CD1c-positive myeloid dendritic cell (primary cell): ENCODE results near the gene RCSD1.
"Not testable (repeated sequence)": the region's sequence is repeated elsewhere in the genome, so short reads cannot be mapped to it uniquely, and the experiment has no call there.

Experiments used
- DNase-seq: peaks from one replicate; pipeline ENCODE4 v3.0.0-alpha.2; 2016; ENCODE audit errors: extremely low spot score

The RCSD1 gene, protein sequence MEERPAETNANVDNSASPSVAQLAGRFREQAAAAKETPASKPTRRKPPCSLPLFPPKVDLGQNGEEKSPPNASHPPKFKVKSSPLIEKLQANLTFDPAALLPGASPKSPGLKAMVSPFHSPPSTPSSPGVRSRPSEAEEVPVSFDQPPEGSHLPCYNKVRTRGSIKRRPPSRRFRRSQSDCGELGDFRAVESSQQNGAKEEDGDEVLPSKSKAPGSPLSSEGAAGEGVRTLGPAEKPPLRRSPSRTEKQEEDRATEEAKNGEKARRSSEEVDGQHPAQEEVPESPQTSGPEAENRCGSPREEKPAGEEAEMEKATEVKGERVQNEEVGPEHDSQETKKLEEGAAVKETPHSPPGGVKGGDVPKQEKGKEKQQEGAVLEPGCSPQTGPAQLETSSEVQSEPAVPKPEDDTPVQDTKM

DNA sequence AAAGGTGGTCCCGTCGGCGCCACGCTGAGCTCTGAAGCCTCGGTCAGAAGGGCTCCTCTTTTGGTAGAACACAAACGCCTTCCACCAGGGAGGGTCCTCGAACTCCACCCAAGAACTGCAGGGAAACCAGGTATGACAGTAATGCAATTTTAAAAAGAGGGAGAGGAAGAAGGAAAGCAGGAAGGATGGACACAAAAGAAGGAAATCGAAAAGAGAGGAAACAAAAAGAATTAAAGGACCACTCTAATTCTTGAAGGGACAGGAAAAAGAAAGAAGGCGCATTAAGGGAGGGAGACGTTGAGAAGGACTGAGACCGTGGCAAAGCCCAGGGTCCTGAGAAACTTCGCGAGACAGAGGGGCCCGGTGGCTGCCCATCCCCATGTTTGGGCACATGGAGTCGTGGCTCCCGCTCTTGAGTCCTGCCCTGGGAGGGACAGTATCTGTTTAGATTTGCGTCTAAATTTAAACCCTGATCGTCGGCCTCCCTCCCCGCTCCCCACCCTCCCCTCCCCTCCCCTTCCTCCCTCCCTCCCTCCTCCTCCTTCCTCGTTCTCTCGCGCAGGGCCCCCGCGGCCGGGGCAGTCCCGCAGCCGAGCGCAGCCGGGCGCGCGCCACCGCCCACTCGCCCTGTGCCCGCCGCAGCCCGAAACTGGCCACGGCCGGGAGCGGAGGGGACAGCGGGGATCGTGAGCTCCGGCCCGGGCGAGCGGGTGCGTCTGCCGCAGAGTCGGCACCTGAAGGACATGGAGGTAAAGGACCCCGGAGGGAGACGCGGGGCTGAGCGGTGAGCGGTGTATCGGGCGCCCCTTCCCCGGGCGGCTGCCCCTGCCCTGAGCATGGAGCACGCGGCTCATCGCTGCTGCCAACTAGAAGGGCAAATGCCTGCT lies at the start of gene RCSD1:
RCSD1 (plus strand) TSS at position 552 of the 887 bp plus-strand sequence; CDS start at position 744, 192 bp downstream.
- peak; percentile 65 for DNase-seq

DNA sequence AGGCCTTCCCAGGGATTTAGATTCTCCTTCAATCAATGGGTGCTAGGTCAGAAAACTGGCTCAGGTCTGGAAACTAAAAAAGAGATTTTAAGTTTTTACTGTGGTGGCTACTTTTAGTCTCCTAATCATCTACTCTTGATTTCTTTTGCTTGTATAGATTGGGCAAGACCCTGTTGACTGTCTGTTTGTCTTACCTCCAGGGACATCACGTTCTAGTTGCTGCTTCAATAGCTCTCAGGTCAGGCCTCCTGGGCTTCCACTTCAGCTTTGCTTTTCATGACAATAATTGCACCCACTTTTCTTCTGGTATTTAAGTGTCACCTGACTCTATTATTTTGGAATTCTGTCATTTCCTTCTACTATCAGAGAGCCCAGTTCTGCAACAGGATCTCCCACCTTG lies 48.0 kb upstream of the RCSD1 start:
- no peak for DNase-seq

DNA sequence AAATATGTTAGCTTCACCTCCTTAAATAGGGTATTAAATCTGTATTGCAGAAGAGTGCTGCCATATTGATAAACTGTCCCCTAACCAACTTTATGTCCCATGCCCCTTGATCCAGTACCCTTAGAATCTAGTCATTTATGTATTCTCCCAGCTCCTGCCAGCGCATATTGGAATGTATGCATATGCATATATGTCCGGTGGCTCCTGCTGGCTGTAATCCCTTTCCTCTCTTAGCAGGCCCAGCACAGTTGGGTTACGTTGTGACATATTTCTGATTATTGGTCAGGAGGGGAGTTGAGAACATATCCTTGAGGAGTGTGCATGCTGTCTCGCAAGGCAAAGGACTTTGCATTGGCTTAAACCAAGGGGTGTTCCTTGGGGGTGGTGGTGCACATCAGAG lies 47.3 kb upstream of the RCSD1 start:
- DNase-seq: no peak

DNA sequence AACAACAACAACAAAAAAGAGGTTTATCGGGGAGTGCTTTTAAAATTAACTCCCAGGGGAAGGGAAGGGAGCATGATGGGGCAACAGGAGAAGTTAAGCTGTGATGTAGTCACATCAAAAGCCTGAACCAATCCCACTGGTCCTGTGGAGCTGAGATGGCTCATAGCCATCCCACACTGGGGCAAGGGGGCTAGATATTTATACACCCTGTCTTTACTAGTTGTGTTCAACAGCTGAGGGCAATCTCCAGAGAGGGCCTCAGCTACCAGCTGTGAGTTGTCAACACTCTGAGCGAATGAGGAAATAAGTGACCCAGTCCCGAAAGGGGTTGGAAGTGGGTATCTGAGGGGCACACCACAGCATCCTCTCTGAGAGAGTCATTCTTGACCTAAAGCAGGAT lies 45.5 kb upstream of the RCSD1 start:
- no peak for DNase-seq

DNA sequence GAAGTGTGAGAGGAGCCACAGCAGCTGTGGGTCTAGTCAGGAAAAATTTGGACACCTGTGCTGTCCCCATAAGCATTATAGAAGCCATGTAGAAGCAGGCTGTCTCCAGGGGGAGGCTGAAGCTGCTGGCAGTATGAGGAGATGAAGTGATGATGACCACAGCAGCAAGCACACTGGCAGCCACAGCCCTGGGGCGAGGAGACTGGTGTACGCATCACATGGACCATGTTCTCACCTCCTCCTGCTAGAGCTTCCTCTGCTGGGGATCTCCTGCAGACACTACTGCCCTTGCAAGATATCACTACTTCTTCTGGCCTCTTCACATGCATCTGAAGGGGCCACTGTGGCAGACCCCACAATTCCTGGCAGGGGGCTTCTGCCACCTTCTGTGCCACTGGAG lies 42.7 kb upstream of the RCSD1 start:
- DNase-seq: no peak

DNA sequence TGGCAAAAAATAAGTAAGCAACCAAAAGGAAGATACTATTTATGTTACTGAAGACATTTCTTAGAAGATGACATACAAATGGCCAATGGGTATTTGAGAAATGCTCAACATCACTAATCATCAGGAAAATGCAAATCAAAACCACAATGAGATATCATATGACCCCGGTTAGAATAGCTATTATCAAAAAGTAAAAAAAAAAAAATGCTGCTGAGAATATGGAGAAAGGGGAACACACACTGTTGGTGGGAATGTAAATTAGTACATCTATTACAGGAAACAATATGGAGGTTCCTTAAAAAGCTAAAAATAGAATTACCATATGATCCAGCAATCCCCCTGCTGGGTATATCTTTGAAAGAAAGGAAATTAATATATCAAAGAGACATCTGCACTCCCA lies 42.2 kb upstream of the RCSD1 start:
- DNase-seq: peak; percentile 46

DNA sequence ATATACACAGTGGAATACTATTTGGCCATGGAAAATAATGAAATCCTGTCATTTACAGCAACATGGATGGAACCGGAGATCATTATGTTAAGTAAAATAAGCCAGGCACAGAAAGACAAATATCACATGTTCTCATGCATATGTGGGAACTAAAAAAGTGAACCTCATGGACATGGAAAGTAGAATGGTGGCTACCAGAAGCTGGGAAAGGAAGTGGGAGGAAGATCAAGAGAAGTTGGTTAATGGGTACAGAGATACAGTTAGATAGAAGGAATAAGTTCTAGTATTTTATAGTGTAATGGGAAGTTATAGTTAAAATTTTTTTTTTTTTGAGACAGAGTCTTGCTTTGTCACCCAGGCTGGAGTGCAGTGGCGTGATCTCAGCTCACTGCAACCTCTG lies 41.7 kb upstream of the RCSD1 start:
- DNase-seq: peak; percentile 51

DNA sequence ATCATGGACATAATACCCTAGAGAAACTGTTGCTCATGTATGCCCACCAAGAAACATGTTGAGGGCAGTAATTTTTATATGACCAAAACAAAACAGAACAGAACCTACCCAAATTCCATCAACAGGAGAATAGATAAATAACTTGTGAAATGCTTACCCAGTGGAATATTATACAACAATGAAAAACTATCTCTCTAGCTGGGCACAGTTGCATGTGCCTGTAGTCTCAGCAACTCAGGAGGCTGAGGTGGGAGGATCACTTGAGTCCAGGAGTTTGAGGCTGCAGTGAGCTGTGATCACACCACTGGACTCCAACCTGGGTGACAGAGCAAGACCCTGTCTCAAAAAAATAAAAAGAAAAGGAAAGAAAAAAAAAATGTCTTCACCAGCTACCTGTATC lies 37.6 kb upstream of the RCSD1 start:
- no peak for DNase-seq

DNA sequence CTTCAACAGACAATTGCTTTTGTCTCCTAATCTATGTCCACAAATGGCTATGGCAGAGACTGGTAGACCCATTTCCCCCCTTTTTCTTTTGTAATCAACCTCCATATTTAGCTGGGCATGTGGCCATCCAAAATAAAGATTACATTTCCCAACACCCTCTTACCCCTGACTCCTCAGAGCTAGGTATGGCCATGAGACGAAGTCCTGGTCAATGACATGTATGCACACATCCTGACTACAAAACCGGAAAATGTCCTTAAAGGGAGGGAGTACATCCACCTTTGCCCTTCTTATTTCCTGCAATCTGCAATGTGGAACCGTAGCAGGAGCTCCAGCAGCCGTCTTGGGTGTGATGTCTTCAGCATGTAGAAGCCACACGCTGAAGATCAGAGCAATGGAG lies 36.2 kb upstream of the RCSD1 start:
- DNase-seq: no peak

DNA sequence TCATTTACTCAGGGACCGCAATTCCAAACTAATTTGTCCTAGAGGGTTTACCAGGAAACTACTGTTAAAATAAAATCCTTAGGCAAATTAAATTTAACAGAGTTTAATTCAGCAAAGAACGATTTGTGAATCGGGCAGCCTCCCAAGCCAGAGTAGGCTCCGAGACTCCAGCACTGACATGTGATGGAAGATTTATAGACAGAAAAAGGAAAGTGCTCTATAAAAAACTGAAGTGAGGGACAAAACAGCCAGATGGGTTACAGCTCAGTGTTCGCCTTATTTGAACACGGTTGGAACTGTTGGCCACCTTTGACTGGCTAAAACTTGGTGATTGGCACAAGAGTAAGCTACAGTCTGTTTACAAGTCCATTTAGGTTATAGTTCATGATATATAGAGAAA lies 35.2 kb upstream of the RCSD1 start:
- no peak for DNase-seq

DNA sequence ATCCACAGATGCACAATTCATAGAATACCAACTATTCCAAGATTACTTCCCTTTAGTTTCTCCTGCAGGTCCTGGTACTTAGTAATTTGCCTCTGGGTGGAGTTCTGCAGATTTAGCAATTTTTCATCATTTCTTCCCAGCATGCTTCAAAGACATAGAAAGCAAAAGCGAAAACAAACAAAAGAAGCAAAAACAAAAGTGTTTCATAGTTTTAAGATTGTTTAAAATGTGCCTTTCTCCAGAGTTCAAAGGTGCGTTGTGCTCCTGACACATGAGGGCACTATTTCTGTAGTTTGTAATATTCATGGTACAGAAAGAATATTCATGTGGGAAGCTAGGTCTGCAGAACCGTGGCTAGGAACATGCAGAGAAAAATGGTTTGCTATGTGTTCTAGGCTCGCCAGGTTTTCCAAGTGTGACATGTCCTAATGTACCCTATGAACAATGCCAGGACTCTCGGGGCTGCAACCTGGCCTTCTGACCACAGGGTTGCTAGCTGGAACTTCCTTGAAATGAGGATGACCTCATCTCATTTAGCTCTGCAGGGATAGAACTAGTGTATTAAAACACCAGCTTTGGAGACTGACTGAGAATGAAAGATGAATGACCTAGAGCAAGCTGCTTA lies 30.0 kb upstream of the RCSD1 start:
- peak; percentile 72 for DNase-seq

DNA sequence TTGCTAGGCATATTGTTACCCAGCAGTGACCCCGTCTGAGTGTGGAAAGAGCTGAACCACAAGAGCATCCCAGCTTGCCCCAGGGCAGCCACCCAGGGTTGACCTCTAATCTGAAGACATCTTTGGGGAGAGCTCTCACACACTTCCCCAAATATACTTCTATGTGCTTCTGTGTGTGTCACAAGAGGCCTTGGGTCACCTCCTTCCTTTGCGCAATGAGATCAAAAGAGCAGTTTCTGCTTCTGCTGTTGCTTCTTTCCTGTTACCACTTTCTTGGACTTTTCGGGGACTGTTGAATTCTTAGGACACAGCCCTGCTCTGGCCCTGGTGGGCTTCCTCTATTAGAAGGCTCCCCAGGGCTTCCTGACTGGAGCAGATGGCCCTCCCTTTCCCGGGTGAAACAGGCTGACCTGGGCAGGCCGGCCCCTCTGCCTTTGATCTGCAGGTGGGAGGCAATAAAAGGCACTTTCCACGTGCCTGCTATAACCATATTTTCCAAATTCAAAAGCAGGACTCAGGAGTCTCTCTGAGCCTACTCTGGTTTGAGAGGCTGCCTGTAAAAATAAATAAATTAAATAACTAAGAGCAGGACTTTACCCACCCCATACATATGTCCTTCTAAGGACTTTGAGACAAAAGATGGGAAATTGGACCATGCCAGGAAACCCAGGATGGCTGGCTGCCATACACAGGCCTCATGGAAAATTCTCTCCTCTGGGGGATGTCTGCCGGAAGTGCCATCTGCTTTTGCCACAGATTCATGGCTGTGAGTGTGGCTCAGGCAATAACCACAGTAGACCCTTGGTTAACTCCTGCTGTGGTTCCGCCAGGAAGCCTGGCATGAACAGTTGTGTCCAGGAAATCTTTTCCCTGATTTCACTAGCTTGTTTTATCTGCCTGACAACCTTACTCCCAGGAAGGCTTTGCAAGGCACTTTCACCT lies 28.3 kb upstream of the RCSD1 start:
- DNase-seq: peak; percentile 92

DNA sequence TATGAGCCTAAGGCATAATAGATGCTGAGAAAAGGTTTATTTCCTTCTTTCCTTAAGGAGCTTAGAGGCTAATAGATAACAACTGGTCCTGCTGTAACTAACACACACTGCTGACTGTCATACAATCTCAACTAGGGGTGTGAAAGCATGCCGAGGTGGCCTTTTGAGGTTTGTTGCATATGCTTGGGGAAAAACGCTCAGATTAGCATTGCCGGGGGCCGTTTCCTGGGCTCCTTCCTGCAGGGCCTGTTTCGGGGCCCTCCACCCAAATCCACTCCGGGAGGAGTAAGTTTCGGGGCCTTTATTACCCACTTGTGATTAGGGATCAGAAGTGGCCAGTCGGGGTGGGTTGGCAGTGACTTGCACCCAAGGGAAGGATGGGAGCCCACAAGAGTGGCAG lies 27.2 kb upstream of the RCSD1 start:
- DNase-seq: no peak

DNA sequence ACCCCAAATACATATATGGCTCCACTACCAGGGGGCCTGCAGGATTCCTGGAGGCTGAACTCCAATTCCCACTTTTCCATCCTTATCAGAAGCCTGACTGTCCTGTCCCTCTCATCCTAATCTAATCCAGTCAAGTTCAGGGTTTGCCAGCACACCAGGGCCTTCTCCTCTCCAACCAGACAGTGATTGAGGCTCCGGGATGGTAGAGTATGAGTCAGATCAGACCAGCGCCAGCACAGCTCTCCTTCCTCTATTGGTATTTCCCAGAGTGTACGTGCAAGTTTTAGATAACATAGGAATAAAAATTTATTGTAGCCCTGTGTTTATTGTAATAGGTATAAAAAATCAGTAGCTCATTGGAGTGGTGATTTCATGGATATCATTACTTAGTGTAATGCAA lies 24.5 kb upstream of the RCSD1 start:
- DNase-seq: peak; percentile 65

DNA sequence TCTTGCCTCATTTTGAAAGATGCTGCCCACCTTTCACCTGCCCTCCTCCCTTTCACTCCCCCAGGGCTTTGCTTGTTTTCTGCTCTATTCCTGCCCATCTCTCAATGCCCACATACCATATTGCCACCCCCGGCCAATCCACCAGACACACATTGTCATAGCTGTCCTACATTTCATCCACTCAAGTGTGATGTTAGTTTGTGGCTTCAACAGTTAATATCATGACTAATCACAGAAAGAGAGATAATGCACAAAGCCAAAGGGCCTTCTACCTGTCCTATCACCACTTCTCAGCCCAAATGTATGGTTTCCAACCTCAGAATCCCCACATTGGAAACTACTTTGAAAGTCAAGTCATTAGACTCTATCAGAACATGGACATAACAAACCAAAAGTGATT lies 18.0 kb upstream of the RCSD1 start:
- DNase-seq: no peak

DNA sequence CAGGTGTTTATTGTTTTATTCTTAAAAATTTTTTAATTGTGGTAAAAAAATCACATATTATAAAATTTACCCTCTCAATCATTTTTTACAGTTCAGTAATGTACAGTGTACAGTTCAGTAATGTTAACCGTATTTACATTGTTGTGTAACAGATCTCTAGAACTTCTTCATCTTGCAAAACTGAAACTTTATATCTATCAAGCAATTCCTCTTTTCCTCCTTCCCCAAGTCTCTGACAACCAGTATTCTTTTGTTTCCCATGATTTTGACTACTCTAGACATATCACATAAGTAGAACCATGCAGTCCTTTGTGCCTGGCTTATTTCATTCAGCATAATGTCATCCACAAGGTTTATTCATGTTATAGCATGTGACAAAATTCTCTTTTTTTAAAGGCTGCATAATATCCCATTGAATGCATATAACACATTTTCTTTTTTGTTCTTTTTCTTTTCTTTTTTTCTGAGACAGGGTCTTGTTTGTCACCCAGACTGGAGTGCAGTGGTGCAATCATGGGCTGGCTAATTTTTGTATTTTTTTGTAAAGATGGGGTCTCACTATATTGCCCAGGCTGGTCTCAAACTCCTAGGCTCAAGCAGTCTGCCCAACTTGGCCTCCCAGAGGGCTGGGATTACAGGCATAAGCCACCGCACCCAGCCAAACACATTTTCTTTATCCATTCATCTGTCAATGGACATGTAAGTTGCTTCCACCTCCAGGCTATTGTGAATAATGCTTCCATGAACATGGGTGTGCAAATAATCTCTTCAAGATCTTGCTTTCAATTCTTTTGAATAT lies 17.2 kb upstream of the RCSD1 start:
- DNase-seq: peak; percentile 66

DNA sequence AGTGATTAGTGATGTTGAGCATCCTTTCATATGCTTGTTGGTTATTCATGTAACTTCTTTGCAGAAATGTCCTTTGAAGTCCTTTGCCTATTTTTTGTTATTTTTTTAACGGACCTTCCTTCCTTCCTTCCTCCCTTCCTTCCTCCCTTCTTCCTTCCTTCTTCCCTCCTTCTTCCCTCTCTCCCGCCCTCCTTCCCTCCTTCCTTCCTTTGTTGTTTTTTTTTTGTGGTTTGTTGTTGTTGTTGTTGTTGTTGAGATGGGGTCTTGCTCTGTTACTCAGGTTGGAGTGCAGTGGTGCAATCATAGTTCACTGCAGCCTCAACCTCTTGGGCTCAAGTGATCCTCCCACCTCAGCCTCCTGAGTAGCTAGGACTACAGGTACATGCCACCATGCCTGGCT lies 16.0 kb upstream of the RCSD1 start:
- DNase-seq: not testable (repeated sequence)

DNA sequence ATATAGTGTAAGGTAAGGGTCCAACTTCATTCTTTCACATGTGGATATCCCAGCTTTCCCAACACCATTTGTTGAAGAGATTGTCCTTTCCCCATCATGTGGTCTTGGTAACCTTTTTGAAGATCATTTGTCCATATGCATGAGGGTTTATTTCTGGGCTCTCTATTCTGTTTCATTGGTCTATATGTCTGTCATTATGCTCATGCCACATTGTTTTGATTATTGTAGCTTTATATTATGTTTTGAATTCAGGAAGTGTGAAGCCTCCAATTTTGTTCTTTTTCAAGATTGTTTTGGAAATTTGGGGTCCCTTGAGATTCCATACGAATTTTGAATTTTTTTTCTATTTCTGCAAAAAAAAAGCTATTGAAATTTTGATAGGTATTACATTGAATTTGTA lies 15.2 kb upstream of the RCSD1 start:
- DNase-seq: no peak

DNA sequence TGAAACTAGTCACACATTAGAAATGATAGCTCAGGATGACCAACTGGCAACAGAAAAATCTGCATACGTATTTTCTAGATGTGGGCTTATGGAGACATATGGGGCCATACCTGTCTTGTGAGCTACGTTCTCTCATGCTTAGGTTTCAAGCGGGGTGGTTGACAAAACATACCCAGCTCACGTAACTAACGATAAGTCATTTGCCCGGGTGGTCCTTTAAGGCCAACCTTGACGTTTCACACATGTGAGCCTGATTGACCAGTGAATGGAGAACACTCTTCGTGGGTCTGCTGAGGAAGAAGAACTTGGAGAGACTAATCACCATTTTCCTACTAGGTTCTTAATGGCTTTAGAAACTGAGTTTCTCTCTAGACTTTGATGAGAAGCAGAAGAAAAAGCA lies 13.5 kb upstream of the RCSD1 start:
- no peak for DNase-seq
